HG03521 (cell line): ENCODE measurements around the gene THBS1.

ENCODE experiments used
- ATAC-seq: cut with Tn5 transposase; IDR thresholded peaks from one replicate; pipeline ENCODE4 v1.9.1; 2021; ENCODE audit warnings: mild to moderate bottlenecking, moderate library complexity; ENCODE audit not compliant: unreplicated experiment

The THBS1 gene

GRCh38 chr15:39627451-39628143 lies 46.7 kb downstream of the THBS1 start:
- ATAC-seq, result no peak

- no peak for ATAC-seq
These were observed 47.2 kb downstream of the THBS1 start for GRCh38 chr15:39628144-39628508.

GRCh38 chr15:39628546-39629257 lies 47.8 kb downstream of the THBS1 start:
- ATAC-seq, result no peak

- no peak for ATAC-seq
These were observed 48.5 kb downstream of the THBS1 start for GRCh38 chr15:39629371-39629770.

- no peak for ATAC-seq
These were observed 49.0 kb downstream of the THBS1 start for GRCh38 chr15:39629906-39630305.

GRCh38 chr15:39631357-39631756 lies 50.5 kb downstream of the THBS1 start:
- ATAC-seq, result no peak

GRCh38 chr15:39638041-39638440 lies 57.2 kb downstream of the THBS1 start:
- no peak for ATAC-seq

GRCh38 chr15:39639037-39639436 lies 58.2 kb downstream of the THBS1 start:
- ATAC-seq, result no peak

- ATAC-seq, result no peak
These were observed 59.8 kb downstream of the THBS1 start for GRCh38 chr15:39640665-39641064.

- ATAC-seq, result no peak
These were observed 60.5 kb downstream of the THBS1 start for GRCh38 chr15:39641191-39641889.

- ATAC-seq, result no peak
These were observed 61.2 kb downstream of the THBS1 start for GRCh38 chr15:39642011-39642640.

GRCh38 chr15:39643727-39644126 lies 62.8 kb downstream of the THBS1 start:
- no peak for ATAC-seq

GRCh38 chr15:39644136-39644535 lies 63.3 kb downstream of the THBS1 start:
- no peak for ATAC-seq

- no peak for ATAC-seq
These were observed 64.5 kb downstream of the THBS1 start for GRCh38 chr15:39645138-39645975.

- no peak for ATAC-seq
These were observed 65.0 kb downstream of the THBS1 start for GRCh38 chr15:39645976-39646257.

- ATAC-seq, result no peak
These were observed 65.5 kb downstream of the THBS1 start for GRCh38 chr15:39646425-39646824.
